GM13977 (cell line): ENCODE results near the gene THADA.

Experiments
- DNase-seq: peaks from one replicate; pipeline ENCODE4 v3.0.0; 2012; ENCODE audit warnings: low spot score
- CTCF ChIP-seq: IDR thresholded peaks from 2 replicates; pipeline ENCODE4 v1.5.1; 2012; ENCODE audit warnings: mild to moderate bottlenecking, control low read depth; ENCODE audit not compliant: insufficient read depth; ENCODE audit errors: extremely low read depth, missing control alignments
- in situ Hi-C: fragments of 300-500 bp; cut with MboI; formaldehyde crosslinking; loops from one replicate; pipeline ENCODE4 v1.12.0; 2022; ENCODE audit warnings: low sequenced_read_pairs, low pct_unique_long_range_greater_than_20kb, mixed read lengths, inconsistent platforms; ENCODE audit not compliant: unreplicated experiment

The THADA gene

GRCh38 chr2:43188561-43189386 lies 407.1 kb downstream of the THADA start:
- DNase-seq = no peak
- TF ChIP-seq CTCF = no peak
- in situ Hi-C loops = no loop called here

- no peak for DNase-seq
- in situ Hi-C loops = no loop called here
- TF ChIP-seq CTCF = no peak
Observed at GRCh38 chr2:43186679-43187374, 409.0 kb downstream of the THADA start.

GRCh38 chr2:43186321-43186678 lies 409.5 kb downstream of the THADA start:
- no peak for DNase-seq
- in situ Hi-C loops = no loop called here
- TF ChIP-seq CTCF = no peak

- in situ Hi-C loops = no loop called here
- TF ChIP-seq CTCF = no peak
- DNase-seq = no peak
Observed at GRCh38 chr2:43185146-43185545, 410.7 kb downstream of the THADA start.

- no peak for TF ChIP-seq CTCF
- no peak for DNase-seq
- in situ Hi-C loops = no loop called here
Observed at GRCh38 chr2:43184339-43184895, 411.4 kb downstream of the THADA start.

- DNase-seq = no peak
- in situ Hi-C loops = no loop called here
- TF ChIP-seq CTCF = no peak
Observed at GRCh38 chr2:43183743-43184142, 412.1 kb downstream of the THADA start.
